Measurements from ENCODE around the gene PRRX2.

DNA sequence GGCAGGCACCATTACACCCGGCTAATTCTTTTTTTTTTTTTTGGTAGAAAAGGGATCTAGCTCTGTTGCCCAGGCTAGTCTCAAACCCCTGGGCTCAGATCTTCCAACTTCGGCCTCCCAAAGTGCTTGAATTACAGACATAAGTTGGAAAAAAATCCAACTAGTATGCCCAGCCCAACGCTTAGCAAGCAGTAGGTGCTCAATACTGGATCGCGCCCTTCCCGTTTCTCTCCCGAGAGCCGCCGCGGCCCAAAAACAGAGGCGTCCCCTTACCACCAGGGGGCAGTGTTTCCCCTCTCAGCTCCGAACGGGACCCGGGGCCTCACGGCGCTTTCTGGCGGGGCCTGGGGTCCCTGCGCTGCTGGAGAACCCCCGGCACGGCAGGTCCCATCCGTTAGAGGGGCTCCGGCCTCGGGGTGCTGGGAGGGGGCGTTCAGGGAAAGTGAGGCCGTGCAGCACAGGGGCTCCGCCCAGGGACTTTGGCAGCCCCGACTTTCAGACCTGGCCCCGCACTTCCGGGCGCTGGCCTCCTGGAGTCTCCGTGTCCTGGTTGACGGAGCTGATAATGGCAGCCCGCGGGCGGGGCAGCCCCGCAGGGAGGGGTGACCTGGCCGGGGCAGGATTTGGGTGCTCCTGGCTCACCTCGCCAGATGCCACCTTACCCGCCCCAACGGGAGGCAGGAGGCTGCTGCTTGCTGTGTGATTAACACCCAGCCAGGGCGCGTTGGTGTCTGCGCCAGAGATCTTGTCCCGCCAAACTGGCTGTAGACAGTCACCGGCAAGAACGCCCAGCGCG is 72.2 kb downstream of the PRRX2 start:
- TF ChIP-seq POLR2A (IDR thresholded peaks at IDR 0.05) (no peak), CTCF (IDR thresholded peaks at IDR 0.05) (peak; percentile 97 to 98 (median 97)), EP300 (IDR thresholded peaks at IDR 0.05) (no peak)
